ENCODE measurements around the gene ARHGAP1.

ARHGAP1 gene

GRCh38 chr11:46692450-46692849, 8.0 kb downstream of the ARHGAP1 start:
- DNase-seq, result no peak

DNA sequence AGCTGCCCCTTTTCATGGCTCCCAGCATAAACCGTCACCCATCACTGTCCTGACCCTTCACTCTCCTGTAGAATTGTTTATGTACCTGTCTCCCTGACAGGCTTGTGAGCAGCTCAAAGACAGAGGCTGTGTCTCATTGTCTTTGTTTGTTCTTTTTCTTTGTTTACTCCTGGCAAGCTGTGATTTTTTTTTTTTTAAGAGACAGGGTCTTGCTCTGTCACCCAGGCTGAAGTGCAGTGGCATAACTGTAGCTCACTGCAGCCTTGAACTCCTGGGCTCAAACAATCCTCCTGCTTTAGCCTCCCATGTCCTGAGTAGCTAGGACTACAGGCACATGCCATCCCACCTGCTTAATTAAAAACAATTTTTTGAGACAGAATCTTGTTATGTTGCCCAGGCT, 9.7 kb downstream of the ARHGAP1 start:
- DNase-seq, result no peak

GRCh38 chr11:46686886-46687795, 13.3 kb downstream of the ARHGAP1 start:
- DNase-seq, result no peak

- no peak for DNase-seq
Observed at GRCh38 chr11:46684367-46684766, 16.1 kb downstream of the ARHGAP1 start.

- DNase-seq, result no peak
Observed at GRCh38 chr11:46682773-46683752, 17.4 kb downstream of the ARHGAP1 start.

GRCh38 chr11:46681814-46682213, 18.6 kb downstream of the ARHGAP1 start:
- DNase-seq, result no peak

- DNase-seq, result no peak
Observed at GRCh38 chr11:46680815-46681214, 19.6 kb downstream of the ARHGAP1 start.

DNA sequence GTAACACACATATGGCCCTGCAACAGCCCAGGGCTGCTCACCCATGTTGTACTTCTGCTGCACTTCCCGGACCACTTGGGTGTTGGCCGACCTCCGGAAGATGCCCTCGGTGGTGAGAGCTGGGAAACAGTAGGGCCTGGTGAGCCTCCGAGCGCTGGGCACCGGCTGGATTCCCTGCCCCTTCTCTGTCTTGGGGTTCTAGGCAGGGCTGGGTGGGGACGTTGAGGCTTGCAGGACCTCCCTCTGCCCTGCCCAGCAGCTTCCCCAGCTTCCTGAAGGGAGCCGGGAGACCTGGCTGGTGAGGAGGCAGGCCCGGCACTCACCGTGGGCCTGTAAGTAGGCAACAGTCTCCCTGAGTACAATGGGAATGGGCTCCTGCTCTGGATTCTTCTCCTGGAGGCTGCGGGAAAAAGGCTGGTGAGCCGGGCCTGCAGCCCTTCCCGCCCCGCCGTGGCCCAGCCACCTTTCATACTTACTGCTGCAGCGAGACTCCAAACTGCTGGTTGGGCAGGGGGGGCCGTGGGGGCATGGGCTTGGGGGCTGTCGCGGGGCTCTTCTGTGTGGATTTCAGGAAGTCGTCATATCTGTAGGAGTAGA, 20.2 kb downstream of the ARHGAP1 start:
- DNase-seq, result no peak

DNA sequence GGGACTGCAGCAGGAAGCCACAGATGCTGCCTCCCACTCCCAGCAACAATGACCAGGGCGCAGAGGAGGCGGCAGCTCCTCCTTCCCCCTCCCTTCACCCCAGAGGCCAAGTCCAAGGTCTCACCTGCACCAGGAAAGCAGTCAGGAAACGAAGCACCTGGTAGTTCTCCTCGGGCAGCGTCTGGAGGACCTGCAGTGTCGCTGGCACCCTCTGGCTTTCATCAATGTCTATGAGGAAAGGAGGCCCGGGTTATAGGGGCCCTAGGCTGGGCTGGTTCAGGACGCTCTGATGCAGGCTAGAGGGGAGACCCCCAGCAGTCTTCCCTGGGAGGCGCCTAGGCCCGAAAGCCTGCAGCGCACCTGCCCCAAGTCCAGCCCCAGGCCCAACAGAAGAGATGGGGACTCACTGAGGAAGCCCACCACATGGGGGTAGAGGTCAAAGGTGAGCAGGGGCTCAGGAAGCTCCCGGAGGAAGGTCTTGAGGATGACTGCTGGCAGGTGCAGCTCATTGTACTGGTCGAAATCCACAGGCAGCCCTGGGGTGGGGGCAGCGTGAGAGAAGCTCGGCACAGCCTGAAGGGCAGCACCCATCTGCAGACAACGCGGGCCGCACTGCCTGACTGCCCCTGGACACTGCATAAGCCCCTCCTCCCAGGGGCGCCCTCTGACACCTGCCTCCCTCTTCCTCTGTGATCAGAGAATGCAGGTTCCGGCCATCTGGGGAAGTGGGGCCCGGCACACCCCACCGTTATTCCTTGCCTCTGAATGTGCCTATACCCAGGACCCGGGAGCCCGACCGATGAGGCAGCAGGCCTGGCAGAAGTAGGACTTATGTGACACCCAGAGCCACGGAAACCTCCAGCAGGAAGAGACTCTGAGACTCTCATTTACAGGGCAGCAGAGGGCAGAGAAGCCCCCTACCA, 20.9 kb downstream of the ARHGAP1 start:
- no peak for DNase-seq

GRCh38 chr11:46678741-46679130, 21.7 kb downstream of the ARHGAP1 start:
- no peak for DNase-seq

DNA sequence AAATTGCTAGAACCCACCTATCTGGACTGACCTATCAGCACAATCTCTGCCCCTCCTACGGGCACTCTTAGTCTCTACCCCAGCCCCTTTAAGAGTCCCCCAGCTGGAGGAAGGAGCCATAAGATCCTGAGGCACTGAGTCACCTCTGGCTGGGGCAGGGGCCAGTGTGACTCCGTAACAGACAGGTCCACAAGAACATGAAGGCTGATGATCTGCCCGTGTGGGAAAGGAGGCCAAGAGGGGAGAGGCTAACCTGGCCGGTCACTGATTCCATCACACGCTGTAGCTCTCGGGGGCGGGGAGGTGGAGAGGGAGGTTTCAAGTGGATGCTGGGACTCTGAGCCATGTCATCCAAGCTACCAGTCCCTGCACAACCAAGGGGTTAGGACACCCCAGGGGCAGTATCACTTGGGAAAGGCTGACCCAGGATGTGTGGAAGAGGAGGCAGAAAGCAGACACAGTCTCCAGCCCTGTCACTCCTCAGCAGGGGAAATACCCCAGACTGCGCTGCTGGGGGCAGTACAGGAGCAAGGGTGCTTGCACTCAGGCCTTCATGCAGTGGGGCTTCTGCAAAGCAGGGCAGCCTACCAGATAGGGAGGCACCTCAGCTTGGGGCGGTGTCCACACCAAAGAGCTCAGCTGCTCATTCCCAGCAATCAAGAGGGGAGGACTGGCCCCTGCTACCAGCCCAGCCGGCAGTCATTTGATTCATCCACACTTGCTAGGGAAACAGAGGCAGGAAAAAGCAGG, 22.3 kb downstream of the ARHGAP1 start:
- no peak for DNase-seq

DNA sequence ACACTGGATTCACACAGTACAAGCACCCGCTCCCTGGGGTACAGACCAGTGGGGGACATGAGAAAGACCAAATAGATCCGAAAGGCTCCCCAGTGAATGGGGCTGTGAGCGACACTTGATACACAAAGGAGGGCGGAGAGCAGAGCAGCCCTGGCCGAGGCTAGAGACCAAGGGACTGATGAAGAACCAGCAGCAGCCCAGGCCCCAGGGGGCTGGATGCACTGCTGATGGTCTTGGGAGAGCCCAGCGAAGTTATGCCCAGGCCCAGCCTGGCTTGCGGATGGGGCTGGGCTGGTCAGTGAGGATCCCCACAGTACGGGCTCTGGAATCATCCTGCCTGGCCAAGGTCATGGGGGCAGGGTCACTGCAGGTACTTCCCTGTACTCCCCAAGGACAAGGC, 23.2 kb downstream of the ARHGAP1 start:
- DNase-seq, result no peak

- no peak for DNase-seq
Observed at GRCh38 chr11:46676436-46677158, 23.8 kb downstream of the ARHGAP1 start.

GRCh38 chr11:46675949-46676348, 24.5 kb downstream of the ARHGAP1 start:
- DNase-seq, result no peak

DNA sequence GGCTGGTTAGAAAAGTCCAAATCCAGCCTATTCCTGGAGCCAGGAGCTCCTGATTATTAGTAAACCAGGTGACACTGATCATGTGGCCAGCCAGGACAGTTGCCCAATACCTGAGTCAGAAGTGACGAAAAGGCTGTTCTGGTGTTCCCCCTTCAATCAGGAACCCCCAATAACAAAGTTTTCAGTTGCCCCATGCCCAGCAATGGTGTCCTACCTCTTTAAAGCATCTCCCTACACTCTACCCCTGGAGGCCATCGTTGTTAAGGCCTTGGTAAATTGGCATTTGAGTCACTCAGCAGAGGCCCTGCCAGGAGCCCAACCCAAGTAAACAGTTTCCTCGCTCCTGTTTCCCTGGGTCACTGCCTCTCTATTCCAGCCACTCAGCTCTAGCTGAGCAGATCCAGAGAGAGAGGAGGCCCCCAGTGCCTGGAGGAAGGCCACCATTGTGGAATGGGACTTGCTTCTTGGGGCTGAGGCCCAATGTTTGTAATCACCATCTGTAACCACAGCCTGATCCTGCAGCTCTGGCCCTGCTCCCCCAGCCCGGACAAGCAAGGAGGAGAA, 25.0 kb downstream of the ARHGAP1 start:
- DNase-seq, result no peak

DNA sequence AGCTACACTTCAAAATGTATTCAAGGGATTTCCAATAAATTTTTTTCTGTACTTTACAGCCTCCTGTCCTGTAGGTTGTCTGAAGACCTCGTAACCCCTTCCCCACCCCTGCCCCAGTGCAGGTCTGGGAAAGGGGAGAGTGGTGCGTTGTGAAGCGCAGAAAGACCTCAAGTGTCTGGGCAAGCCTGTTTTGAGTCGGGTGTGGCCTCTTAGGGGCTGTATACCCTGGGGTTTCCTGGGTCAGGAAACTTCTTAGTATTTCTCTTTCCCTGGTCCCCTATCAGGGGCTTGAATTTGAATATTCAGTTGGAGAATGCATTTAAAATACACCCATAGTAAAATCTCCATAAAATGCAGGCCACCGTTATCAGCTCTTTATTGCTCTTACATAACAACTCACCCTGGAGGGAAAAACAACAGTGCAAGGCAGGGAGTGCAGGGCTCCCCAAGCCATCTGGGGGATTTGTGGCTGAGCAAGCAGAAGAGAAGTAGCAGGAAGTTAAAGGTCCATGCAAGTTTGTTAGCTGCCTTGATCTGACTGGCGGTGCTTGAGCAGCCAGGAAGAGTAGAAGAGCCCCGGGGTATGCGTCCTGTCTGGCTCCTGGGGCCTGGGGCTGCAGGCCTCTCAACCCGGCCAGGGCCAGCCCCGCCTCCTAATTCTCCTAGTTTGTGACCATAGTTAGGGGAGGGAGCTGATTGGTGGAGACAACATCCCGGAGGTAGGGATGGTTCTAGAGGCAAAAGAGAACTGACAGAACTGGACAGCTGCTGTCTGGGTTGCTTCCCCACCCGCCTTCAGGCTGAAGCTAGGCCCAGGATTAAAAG, 25.7 kb downstream of the ARHGAP1 start:
- no peak for DNase-seq

DNA sequence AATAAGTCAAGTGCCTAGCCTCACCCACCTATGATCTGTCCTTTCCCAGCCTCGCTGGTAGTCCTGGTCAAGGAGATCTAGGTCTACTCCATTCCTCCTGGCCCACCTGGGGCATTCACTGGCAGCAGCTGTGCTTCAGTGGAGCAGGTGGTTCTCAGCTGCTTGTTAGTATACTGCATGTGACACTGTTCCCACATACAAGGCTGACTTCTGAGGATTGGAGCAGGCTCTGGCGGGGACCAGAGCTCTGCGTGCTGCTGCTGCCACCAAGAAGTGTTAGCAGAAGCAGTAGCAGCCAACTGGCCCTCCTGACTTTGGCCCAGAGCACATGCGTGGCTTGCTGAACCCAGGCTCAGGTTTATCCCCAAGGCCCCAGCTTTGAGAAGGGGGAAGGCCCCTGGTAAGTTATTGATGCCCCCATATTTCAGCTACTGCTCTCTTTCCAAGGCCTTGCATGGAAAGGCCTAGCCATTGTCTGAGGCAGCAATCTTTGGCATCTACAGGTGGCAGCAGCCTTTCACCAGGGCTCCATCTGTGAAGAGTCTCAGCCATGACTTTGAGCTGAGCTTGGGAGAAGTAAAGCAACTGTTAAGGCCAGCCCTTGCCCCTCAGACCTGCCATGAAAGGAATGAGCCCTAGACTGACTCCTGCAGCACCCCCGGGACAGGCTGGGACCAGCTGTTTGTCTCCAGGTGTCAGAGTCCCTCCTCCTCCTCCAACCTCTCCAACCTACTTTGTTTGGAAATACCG, 26.5 kb downstream of the ARHGAP1 start:
- no peak for DNase-seq

DNA sequence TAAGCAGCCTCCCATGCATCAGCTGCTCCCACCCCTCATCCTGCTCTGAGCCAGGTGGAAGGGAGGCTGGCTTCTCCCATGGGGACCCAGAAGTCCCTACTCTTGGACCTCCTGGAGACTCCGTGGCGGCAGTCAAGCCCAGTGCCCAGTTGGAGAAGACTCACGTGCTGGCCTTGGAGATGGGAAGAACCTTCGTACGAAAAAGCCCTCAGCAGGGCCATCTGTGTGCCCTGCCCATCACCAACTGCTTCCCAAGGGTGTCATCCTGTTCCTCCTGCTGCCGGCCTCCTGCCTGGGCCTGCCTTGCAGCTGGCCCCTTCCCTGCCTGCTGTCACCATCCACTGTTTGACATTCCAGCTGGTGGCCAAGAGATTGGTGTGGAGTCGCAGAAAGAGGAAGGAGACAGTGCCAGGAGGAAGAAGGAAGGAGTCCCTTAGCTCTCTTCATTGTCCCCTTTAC, 28.0 kb downstream of the ARHGAP1 start:
- no peak for DNase-seq

GRCh38 chr11:46671958-46672315, 28.5 kb downstream of the ARHGAP1 start:
- DNase-seq, result no peak
